Glutamatergic neuron (in vitro differentiated cells): ENCODE data around the gene ZBTB16. TPM values are rescaled to one million over a fixed set of nuclear protein-coding genes. Genes with fewer than 3 reads are reported as not detected.

Source experiments
- DNase-seq: peaks from one replicate; pipeline ENCODE4 v3.0.0; 2022
- H3K27ac Mint-ChIP-seq: one replicate; pipeline ENCODE4 v1.8.0; 2020; ENCODE audit warnings: mild to moderate bottlenecking, mixed read lengths, inconsistent platforms; ENCODE audit not compliant: unreplicated experiment
- H3K27me3 Mint-ChIP-seq: one replicate; pipeline ENCODE4 v1.8.0; 2020; ENCODE audit warnings: mild to moderate bottlenecking, moderate library complexity, mixed read lengths, inconsistent platforms; ENCODE audit not compliant: unreplicated experiment
- H3K36me3 Mint-ChIP-seq: one replicate; pipeline ENCODE4 v1.8.0; 2020; ENCODE audit warnings: mild to moderate bottlenecking, mixed read lengths, inconsistent platforms; ENCODE audit not compliant: unreplicated experiment
- H3K4me1 Mint-ChIP-seq: one replicate; pipeline ENCODE4 v1.8.0; 2020; ENCODE audit warnings: mild to moderate bottlenecking, low read depth, mixed read lengths, inconsistent platforms; ENCODE audit not compliant: unreplicated experiment
- H3K4me3 Mint-ChIP-seq: one replicate; pipeline ENCODE4 v1.8.0; 2020; ENCODE audit warnings: mild to moderate bottlenecking, mixed read lengths, inconsistent platforms; ENCODE audit not compliant: unreplicated experiment
- H3K9me3 Mint-ChIP-seq: one replicate; pipeline ENCODE4 v1.8.0; 2020; ENCODE audit warnings: mild to moderate bottlenecking, moderate library complexity, mixed read lengths, inconsistent platforms; ENCODE audit not compliant: unreplicated experiment
- CTCF ChIP-seq: fragments of 200-600 bp; sonication (generic); IDR thresholded peaks from one replicate; pipeline ENCODE4 v1.5.0; 2021; ENCODE audit not compliant: partially characterized antibody, unreplicated experiment
- total RNA-seq: library from RNA; stranded (reverse); fragmentation: NEBNext Ultra II Directional; extraction: Animal tissue kit (Norgen Biotek cat#: 25700); gene quantifications from one replicate; pipeline ENCODE4 v1.2.1, GENCODE V29; 2021; ENCODE audit not compliant: unreplicated experiment

ZBTB16 gene
- total RNA-seq, 1 donor from 2014 or later = 9.0 TPM

- H3K4me1 Mint-ChIP-seq = peaks cover 14% of the 10 kb centered on the region
- TF ChIP-seq CTCF = no peak
- H3K27me3 Mint-ChIP-seq = peaks cover 3% of the 10 kb centered on the region
- no peak overlapping the region for H3K4me3 Mint-ChIP-seq
- no peaks in the 10 kb centered on the region for H3K36me3 Mint-ChIP-seq
- DNase-seq = no peak
- H3K27ac Mint-ChIP-seq = peak overlapping the region; percentile 45
- peaks cover 2% of the 10 kb centered on the region for H3K9me3 Mint-ChIP-seq
These were observed 160.2 kb downstream of the ZBTB16 start for GRCh38 chr11:114219559-114220349.

DNA sequence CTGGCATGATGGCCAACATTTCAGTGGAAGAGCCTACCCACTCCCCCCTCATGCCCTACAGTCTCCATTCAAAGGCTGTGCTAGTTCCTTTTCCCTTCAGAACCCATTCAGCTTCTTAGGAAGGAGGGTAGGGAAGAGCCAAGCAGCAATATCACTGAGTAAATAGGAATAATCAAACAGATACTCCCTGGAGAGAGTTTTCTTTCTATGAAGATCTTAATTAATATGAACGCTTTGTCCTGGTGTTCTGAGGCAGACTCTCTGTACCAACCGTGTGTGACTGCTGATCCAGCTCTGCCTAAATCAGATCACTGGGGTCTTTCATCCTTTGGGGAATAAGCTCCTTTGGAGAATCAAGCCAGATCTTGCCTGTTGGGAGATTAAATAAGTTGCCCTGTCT is 161.5 kb downstream of the ZBTB16 start:
- Mint-ChIP-seq H3K36me3 (no peaks in the 10 kb centered on the region), H3K9me3 (peaks cover 2% of the 10 kb centered on the region), H3K4me1 (peaks cover 14% of the 10 kb centered on the region), H3K27me3 (peaks cover 6% of the 10 kb centered on the region), H3K27ac (no peak overlapping the region), H3K4me3 (no peak overlapping the region)
- DNase-seq = no peak
- no peak for TF ChIP-seq CTCF

GRCh38 chr11:114225661-114226060 is 166.2 kb downstream of the ZBTB16 start:
- no peak for TF ChIP-seq CTCF
- no peak for DNase-seq
- Mint-ChIP-seq H3K27ac (no peak overlapping the region), H3K9me3 (no peaks in the 10 kb centered on the region), H3K4me1 (peaks cover 27% of the 10 kb centered on the region), H3K27me3 (peaks cover 8% of the 10 kb centered on the region), H3K36me3 (no peaks in the 10 kb centered on the region), H3K4me3 (no peak overlapping the region)

DNA sequence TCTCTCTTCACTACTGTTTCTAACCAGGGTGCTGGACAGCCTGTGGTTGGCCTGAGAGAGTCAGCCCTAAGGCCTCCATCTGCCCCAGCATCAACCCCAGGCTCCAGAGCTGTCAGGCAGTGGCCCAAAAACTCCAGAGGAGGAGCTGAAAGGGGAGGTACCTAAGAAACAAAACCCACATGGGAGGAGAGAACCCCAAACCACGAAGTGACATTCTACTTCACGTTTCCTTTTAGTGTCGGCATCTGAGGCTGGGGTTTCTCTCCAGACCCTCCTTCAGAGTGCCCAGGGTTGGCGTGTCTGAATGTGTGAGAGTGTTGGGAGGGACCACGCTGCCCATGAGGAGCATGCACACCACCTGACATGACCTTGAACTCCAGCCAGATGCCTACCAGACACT is 166.8 kb downstream of the ZBTB16 start:
- TF ChIP-seq CTCF = no peak
- no peak overlapping the region for H3K27ac Mint-ChIP-seq
- no peaks in the 10 kb centered on the region for H3K36me3 Mint-ChIP-seq
- H3K4me1 Mint-ChIP-seq = peaks cover 29% of the 10 kb centered on the region
- H3K27me3 Mint-ChIP-seq = peaks cover 8% of the 10 kb centered on the region
- H3K9me3 Mint-ChIP-seq = no peaks in the 10 kb centered on the region
- DNase-seq = no peak
- no peak overlapping the region for H3K4me3 Mint-ChIP-seq

DNA sequence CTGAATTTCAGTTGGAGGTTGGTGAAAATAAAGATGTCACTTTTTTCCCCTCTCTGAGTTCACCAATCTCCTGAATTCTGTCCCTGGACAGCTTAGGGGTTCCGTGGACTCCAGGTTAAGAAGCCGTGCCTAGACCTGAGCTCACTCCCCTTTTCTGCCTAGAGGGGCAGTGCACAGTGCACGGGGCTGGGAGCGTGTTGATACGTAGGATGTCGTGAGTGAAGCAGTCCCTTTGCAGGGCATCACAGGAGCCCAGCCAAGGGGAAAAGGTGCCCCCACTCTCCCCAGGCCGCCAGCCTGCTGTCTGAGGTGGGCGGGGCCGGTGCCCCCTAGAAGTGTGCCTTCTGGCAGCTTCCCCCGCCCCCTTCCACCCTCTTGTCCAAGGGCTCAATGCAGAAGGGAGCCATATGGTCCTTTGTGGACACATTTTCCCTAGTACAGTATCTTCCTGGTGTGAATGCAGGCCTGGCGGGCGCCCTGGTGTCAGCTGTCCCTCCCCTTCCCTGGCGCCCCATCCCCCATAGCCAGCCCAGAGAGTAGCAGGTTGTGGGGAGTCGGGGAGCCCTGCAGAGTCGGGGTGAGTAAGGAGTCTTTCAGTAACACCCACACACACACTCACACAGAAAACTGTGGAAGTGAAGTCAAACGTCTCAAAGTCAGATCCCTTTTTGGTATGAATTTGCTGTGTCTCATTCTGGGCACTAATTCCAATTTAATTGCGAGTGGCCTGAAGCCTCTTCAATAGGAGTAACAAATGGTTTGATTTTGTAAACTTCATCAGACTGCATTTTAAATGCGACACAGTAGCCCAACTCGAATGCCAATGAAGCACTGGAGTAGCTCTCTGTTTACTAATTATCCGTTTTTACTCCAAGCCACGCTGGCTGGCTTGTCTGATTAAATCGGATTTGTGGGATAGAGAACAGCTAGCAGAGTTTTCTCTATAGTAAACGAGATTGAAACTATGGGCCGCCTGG is 169.2 kb downstream of the ZBTB16 start:
- Mint-ChIP-seq H3K9me3 (no peaks in the 10 kb centered on the region), H3K4me1 (peaks cover 35% of the 10 kb centered on the region), H3K4me3 (no peak overlapping the region), H3K27ac (peak overlapping the region; percentile 92), H3K36me3 (no peaks in the 10 kb centered on the region), H3K27me3 (peaks cover 8% of the 10 kb centered on the region)
- DNase-seq = peak; percentile 48
- TF ChIP-seq CTCF = no peak
